H1 (cell line): ENCODE data around the gene LRRC61. TPM values are rescaled to one million over a fixed set of nuclear protein-coding genes. Genes with fewer than 3 reads are reported as not detected.
A peak's percentile ranks its signal among the peaks of the same experiment; 100 is the strongest.

ENCODE experiments used
- CTCF ChIA-PET: fragments of 300-600 bp; sonication (Branson Sonifier 250); formaldehyde crosslinking; loops from one replicate; lab custom pipeline; 2021; ENCODE audit not compliant: partially characterized antibody; lab: Charles Lee
- POLR2A ChIA-PET: fragments of 300-600 bp; sonication (Branson Sonifier 250); formaldehyde crosslinking; loops from one replicate; lab custom pipeline; 2021; ENCODE audit warnings: inconsistent platforms; ENCODE audit not compliant: partially characterized antibody; lab: Charles Lee
- DNase-seq, 2 experiments: peaks; one replicate each; pipeline versions ENCODE4 v3.0.0 to v3.0.0-alpha.2; 2010 to 2022; ENCODE audit warnings: low spot score in 2 of 2, low read depth in 1 of 2, mixed read lengths in 1 of 2
- FAIRE-seq: peaks from 2 replicates; lab custom pipeline; 2011; peaks lifted over from hg19 to GRCh38; lab: Jason Lieb, UNC
- H2AFZ ChIP-seq: 2 replicates; pipeline ENCODE4 v1.8.1; 2012; ENCODE audit warnings: low read length, inconsistent platforms
- H2AK5ac ChIP-seq: 2 replicates; pipeline ENCODE4 v1.6.1; 2013; ENCODE audit warnings: low read depth, low read length
- H2BK120ac ChIP-seq: replicated peaks from 2 replicates; pipeline ENCODE3; 2013; ENCODE audit warnings: low read depth, low read length, inconsistent platforms
- H2BK12ac ChIP-seq: 2 replicates; pipeline ENCODE4 v1.6.1; 2013; ENCODE audit warnings: low read depth, low read length
- H2BK15ac ChIP-seq: 2 replicates; pipeline ENCODE4 v1.6.1; 2013; ENCODE audit warnings: low read length
- H2BK20ac ChIP-seq: 2 replicates; pipeline ENCODE4 v1.6.1; 2013; ENCODE audit warnings: low read length
- H2BK5ac ChIP-seq: 2 replicates; pipeline ENCODE4 v1.6.1; 2013; ENCODE audit warnings: low read depth, low read length
- H3K14ac ChIP-seq: 2 replicates; pipeline ENCODE4 v1.6.1; 2013; ENCODE audit warnings: inconsistent platforms; ENCODE audit not compliant: insufficient read length
- H3K18ac ChIP-seq: 2 replicates; pipeline ENCODE4 v1.6.1; 2013; ENCODE audit warnings: low read length; ENCODE audit errors: extremely low read depth
- H3K23ac ChIP-seq: 2 replicates; pipeline ENCODE4 v1.6.1; 2013; ENCODE audit warnings: inconsistent platforms; ENCODE audit not compliant: insufficient read length
- H3K23me2 ChIP-seq: 2 replicates; pipeline ENCODE4 v1.6.1; 2013; ENCODE audit warnings: low read depth, low read length
- H3K27ac ChIP-seq: 2 replicates; pipeline ENCODE4 v1.6.1; 2011; ENCODE audit warnings: low read depth, low read length, inconsistent platforms
- H3K27me3 ChIP-seq, 4 experiments: replicated peaks in 1 of 4; 1 replicate in 1 of 4; 2 replicates in 3 of 4; pipeline versions ENCODE4 v1.6.1 to v1.8.1; 2011 to 2013; ENCODE audit warnings: low read length in 3 of 4, mild to moderate bottlenecking in 3 of 4, inconsistent platforms in 2 of 4, mixed read lengths in 2 of 4, moderate library complexity in 1 of 4; ENCODE audit not compliant: control insufficient read depth in 3 of 4, insufficient read depth in 3 of 4; ENCODE audit errors: extremely low read depth in 1 of 4
- H3K36me3 ChIP-seq, 4 experiments: 2 replicates each; pipeline versions ENCODE4 v1.6.1 to v1.8.1; 2011 to 2013; ENCODE audit warnings: mild to moderate bottlenecking in 4 of 4, low read length in 3 of 4, moderate library complexity in 2 of 4, control low read depth in 1 of 4, inconsistent platforms in 1 of 4; ENCODE audit not compliant: insufficient read depth in 4 of 4, control insufficient read depth in 2 of 4
- H3K4ac ChIP-seq: replicated peaks from 2 replicates; pipeline ENCODE3; 2013; ENCODE audit warnings: low read length, low read depth, mixed read lengths, inconsistent platforms; ENCODE audit not compliant: insufficient read length
- H3K4me1 ChIP-seq, 4 experiments: replicated peaks in 1 of 4; 1 replicate in 1 of 4; 2 replicates in 3 of 4; pipeline versions ENCODE4 v1.6.1 to v1.8.1; 2011 to 2013; ENCODE audit warnings: low read length in 3 of 4, inconsistent platforms in 2 of 4, mixed read lengths in 1 of 4; ENCODE audit not compliant: insufficient read depth in 4 of 4, control insufficient read depth in 3 of 4
- H3K4me2 ChIP-seq, 2 experiments: 2 replicates each; pipeline versions ENCODE4 v1.6.1 to v1.8.1; 2011 to 2013; ENCODE audit warnings: low read depth in 2 of 2, low read length in 2 of 2, control low read depth in 1 of 2, inconsistent platforms in 1 of 2, mild to moderate bottlenecking in 1 of 2; ENCODE audit not compliant: insufficient read depth in 1 of 2
- H3K4me3 ChIP-seq, 4 experiments: fragments of 200-600, 300-600 bp in 1 of 4; sonication (generic), shearing (Covaris generic), sonication (Bioruptor Twin) in 1 of 4; 2 replicates each; pipeline versions ENCODE4 v1.5.1 to v1.8.1; 2011 to 2016; ENCODE audit warnings: low read length in 4 of 4, low read depth in 3 of 4, control low read depth in 2 of 4, inconsistent platforms in 2 of 4, mild to moderate bottlenecking in 2 of 4, mixed read lengths in 1 of 4, moderate library complexity in 1 of 4; ENCODE audit not compliant: insufficient read depth in 2 of 4; ENCODE audit errors: extremely low read depth in 1 of 4
- H3K56ac ChIP-seq: replicated peaks from 2 replicates; pipeline ENCODE3; 2013; ENCODE audit warnings: low read depth, mild to moderate bottlenecking, mixed read lengths, low read length, inconsistent platforms; ENCODE audit not compliant: insufficient read length
- H3K79me1 ChIP-seq: 2 replicates; pipeline ENCODE4 v1.6.1; 2013; ENCODE audit warnings: low read depth, low read length, control low read depth
- H3K79me2 ChIP-seq, 2 experiments: 2 replicates each; pipeline versions ENCODE4 v1.6.1 to v1.8.1; 2012 to 2013; ENCODE audit warnings: low read length in 2 of 2, mild to moderate bottlenecking in 2 of 2, inconsistent platforms in 1 of 2; ENCODE audit not compliant: insufficient read depth in 2 of 2, control insufficient read depth in 1 of 2
- H3K9ac ChIP-seq, 4 experiments: replicated peaks in 1 of 4; 1 replicate in 1 of 4; 2 replicates in 3 of 4; pipeline versions ENCODE4 v1.6.1 to v1.8.1; 2011 to 2013; ENCODE audit warnings: low read depth in 3 of 4, low read length in 3 of 4, control low read depth in 2 of 4, mild to moderate bottlenecking in 2 of 4, moderate library complexity in 2 of 4, inconsistent platforms in 1 of 4; ENCODE audit errors: extremely low read depth in 1 of 4
- H3K9me3 ChIP-seq, 2 experiments: 2 replicates each; pipeline versions ENCODE4 v1.6.1 to v1.8.1; 2012 to 2013; ENCODE audit warnings: mild to moderate bottlenecking in 2 of 2, moderate library complexity in 2 of 2, control low read depth in 1 of 2, inconsistent platforms in 1 of 2, low read depth in 1 of 2, low read length in 1 of 2, mixed read lengths in 1 of 2; ENCODE audit not compliant: insufficient read depth in 2 of 2
- H4K20me1 ChIP-seq, 2 experiments: replicated peaks in 1 of 2; 2 replicates each; pipeline versions ENCODE3 to v1.8.1; 2011 to 2013; ENCODE audit warnings: inconsistent platforms in 2 of 2, low read length in 2 of 2, mild to moderate bottlenecking in 1 of 2; ENCODE audit not compliant: insufficient read depth in 2 of 2, control insufficient read depth in 1 of 2
- H4K5ac ChIP-seq: 2 replicates; pipeline ENCODE4 v1.6.1; 2013; ENCODE audit warnings: low read length, low read depth, mixed read lengths, inconsistent platforms; ENCODE audit not compliant: insufficient read length
- H4K8ac ChIP-seq: 2 replicates; pipeline ENCODE4 v1.8.0; 2013; ENCODE audit warnings: mild to moderate bottlenecking, moderate library complexity, low read length, inconsistent platforms; ENCODE audit not compliant: insufficient read depth; ENCODE audit errors: extremely low read depth
- H4K91ac ChIP-seq: replicated peaks from 2 replicates; pipeline ENCODE3; 2013; ENCODE audit warnings: low read length, mixed read lengths, inconsistent platforms; ENCODE audit not compliant: insufficient read length
- CHD1 ChIP-seq: IDR thresholded peaks from 2 replicates; pipeline ENCODE4 v1.6.1; 2012; ENCODE audit warnings: low read depth, low read length, improper control_type of control experiment
- CTBP2 ChIP-seq: IDR thresholded peaks from 2 replicates; pipeline ENCODE4 v1.7.0; 2011; ENCODE audit warnings: borderline replicate concordance, mild to moderate bottlenecking, moderate library complexity, mixed read lengths, low read length; ENCODE audit not compliant: insufficient read depth, insufficient read length
- EGR1 ChIP-seq: IDR thresholded peaks from 2 replicates; pipeline ENCODE4 v1.6.1; 2011; ENCODE audit warnings: low read depth, low read length, borderline replicate concordance
- EP300 ChIP-seq, 2 experiments: IDR thresholded peaks; 1 replicate in 1 of 2; 2 replicates in 1 of 2; pipeline ENCODE4 v1.6.1; 2011 to 2012; ENCODE audit warnings: low read depth in 2 of 2, low read length in 2 of 2, mild to moderate bottlenecking in 2 of 2, borderline replicate concordance in 1 of 2, inconsistent platforms in 1 of 2, moderate library complexity in 1 of 2
- GTF2F1 ChIP-seq: IDR thresholded peaks from 2 replicates; pipeline ENCODE4 v1.6.1; 2012; ENCODE audit warnings: low read depth, low read length, improper control_type of control experiment, borderline replicate concordance
- HDAC2 ChIP-seq, 2 experiments: fragments of 300-600 bp in 1 of 2; sonication (generic) in 1 of 2; IDR thresholded peaks; 2 replicates each; pipeline ENCODE4 v1.6.1; 2011 to 2012; ENCODE audit warnings: low read depth in 2 of 2, low read length in 2 of 2, mild to moderate bottlenecking in 2 of 2, moderate library complexity in 2 of 2, borderline replicate concordance in 1 of 2, inconsistent platforms in 1 of 2
- MAX ChIP-seq: IDR thresholded peaks from 2 replicates; pipeline ENCODE4 v1.6.1; 2012; ENCODE audit warnings: inconsistent platforms
- RFX5 ChIP-seq: IDR thresholded peaks from 2 replicates; pipeline ENCODE4 v1.6.1; 2011; ENCODE audit warnings: low read depth, low read length, improper control_type of control experiment, borderline replicate concordance
- SIN3A ChIP-seq, 2 experiments: IDR thresholded peaks in 1 of 2; conservative IDR thresholded peaks in 1 of 2; 2 replicates each; pipeline ENCODE4 v1.6.1; 2011 to 2012; ENCODE audit warnings: low read length in 2 of 2, improper control_type of control experiment in 1 of 2, low read depth in 1 of 2, mild to moderate bottlenecking in 1 of 2
- SP1 ChIP-seq: IDR thresholded peaks from 2 replicates; pipeline ENCODE4 v1.6.1; 2011; ENCODE audit warnings: low read depth, low read length
- USF2 ChIP-seq: IDR thresholded peaks from 2 replicates; pipeline ENCODE4 v1.6.1; 2011; ENCODE audit warnings: low read length, improper control_type of control experiment
- WGBS, 2 experiments: shearing (Covaris generic) in 1 of 2; methylation state at CpG; one replicate each; pipeline versions ENCODE4 v1.1.6 to v1.1.7; 2013 to 2015; ENCODE audit warnings: low lambda C conversion rate in 2 of 2, mixed read lengths in 2 of 2, inconsistent platforms in 1 of 2, low coverage in 1 of 2, missing lambda C conversion rate in 1 of 2; ENCODE audit not compliant: insufficient replicate concordance in 2 of 2, insufficient coverage in 1 of 2, insufficient read length in 1 of 2; ENCODE audit errors: extremely low coverage in 1 of 2, missing lambda C conversion rate in 1 of 2; 5-methylcytosine and 5-hydroxymethylcytosine counted together
- polyA plus RNA-seq, 7 experiments: library from polyadenylated mRNA; depleted of rRNA in 3 of 7; stranded (reverse) in 5 of 7; unstranded in 2 of 7; fragments of >200 nt in 5 of 7; fragments of 200-250 nt in 2 of 7; gene quantifications; 1 replicate in 5 of 7; 2 replicates in 1 of 7; 4 replicates in 1 of 7; pipeline versions ENCODE4 v1.2.1 to v1.2.3, GENCODE V29; 2011 to 2013; ENCODE audit warnings: missing spikeins in 2 of 7, mixed read lengths in 2 of 7
- total RNA-seq: library from RNA; stranded (reverse); fragmentation: NEBNext Ultra II Directional; extraction: Animal tissue kit (Norgen Biotek cat#: 25700); gene quantifications from 2 replicates; pipeline ENCODE4 v1.2.1, GENCODE V29; 2021

Gene LRRC61
- total and polyA plus RNA-seq, 2 of the 8 experiments (the other 6 are each of a cell fraction or from before 2014, with no cell fraction given) = 0.73 to 44.8 TPM

DNA sequence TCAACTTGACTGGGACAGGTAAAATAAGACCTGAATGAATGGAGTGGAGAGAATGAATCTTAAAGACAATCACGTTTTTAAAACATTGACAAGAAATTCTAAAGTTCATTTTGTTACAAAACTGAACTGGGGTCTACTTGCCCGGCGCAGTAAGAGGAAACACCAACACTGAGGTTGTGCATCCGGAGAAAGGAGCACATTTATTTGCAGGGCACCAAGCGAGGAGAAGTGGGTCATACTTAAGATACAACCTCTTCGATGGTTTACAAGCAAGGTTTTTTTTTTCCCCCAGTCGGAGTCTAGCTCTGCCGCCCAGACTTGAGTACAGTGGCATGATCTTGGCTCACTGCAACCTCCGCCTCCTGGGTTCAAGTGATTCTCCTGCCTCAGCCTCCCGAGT, 42.0 kb downstream of the LRRC61 start:
- Histone ChIP-seq H4K91ac (peak overlapping the region; percentile 52), H2AFZ (no peak overlapping the region), H3K9ac (no peak overlapping the region), H4K8ac (no peak overlapping the region; the same call in 1 of the 2 replicates), H3K23me2 (peaks cover 11% of the 10 kb centered on the region; the same call in 1 of the 2 replicates), H3K4me2 (no peak overlapping the region), H2BK15ac (no peak overlapping the region), H3K4me1 (peaks cover 16 to 30% (median 21%) of the 10 kb centered on the region in 4 experiments), H4K20me1 (no peaks in the 10 kb centered on the region), H2BK20ac (no peak overlapping the region), H3K4me3 (no peak overlapping the region), H3K79me1 (peaks cover under 1% of the 10 kb centered on the region; the same call in 1 of the 2 replicates), H3K27ac (no peak overlapping the region), H4K5ac (no peak overlapping the region), H2BK12ac (no peak overlapping the region), H3K23ac (no peak overlapping the region), H3K79me2 (peaks cover 1 to 14% of the 10 kb centered on the region in 2 experiments; a peak in 3 of 4 replicates), H2BK120ac (no peak overlapping the region), H3K56ac (no peak overlapping the region), H3K18ac (no peak overlapping the region), H2BK5ac (no peak overlapping the region; the same call in 1 of the 2 replicates), H3K4ac (no peak overlapping the region), H2AK5ac (no peak overlapping the region), H3K36me3 (peaks cover 0 to 6% (median 0%) of the 10 kb centered on the region in 4 experiments; a peak in 1 of 8 replicates), H3K14ac (no peak overlapping the region), H3K9me3 (no peaks in the 10 kb centered on the region), H3K27me3 (no peaks in the 10 kb centered on the region)
- no peak for DNase-seq
- no peak for FAIRE-seq
- CTCF ChIA-PET = interaction anchor here (1.1 to 1.9 kb wide), 4 partner anchors 13 to 41 kb away, joined by 3 to 7 read pairs (median 4); no protein-coding TSS in a partner anchor
- POLR2A ChIA-PET = interaction anchor here (1.0 to 7.6 kb wide), 11 partner anchors 11 to 47 kb away, joined by 3 to 116 read pairs (median 5); partner anchors contain the start of gene RARRES2
- WGBS, 2 experiments = 90% methylated on average over 10 of the region's 10 CpGs; no CpG with 5 or more reads in 1 of the 2 experiments
- no peak for TF ChIP-seq GTF2F1
- no peak for TF ChIP-seq EP300 (IDR thresholded peaks at IDR 0.05; ENCODE audit: borderline replicate concordance in 1 of 2, low read depth in 2 of 2, low read length in 2 of 2)
- TF ChIP-seq SIN3A (conservative IDR thresholded peaks at IDR 0.05 in 1 of 2, IDR thresholded peaks at IDR 0.05 in 1 of 2; ENCODE audit: low read depth in 1 of 2, low read length in 2 of 2) = no peak
- TF ChIP-seq CTBP2 = no peak
- no peak for TF ChIP-seq HDAC2 (IDR thresholded peaks at IDR 0.05; ENCODE audit: borderline replicate concordance in 1 of 2, low read depth in 2 of 2, low read length in 2 of 2)
- TF ChIP-seq RFX5 = no peak
- no peak for TF ChIP-seq MAX
- no peak for TF ChIP-seq USF2
- TF ChIP-seq CHD1 = no peak
- TF ChIP-seq EGR1 = no peak
- TF ChIP-seq SP1 = no peak
